HuH-7.5 (cell line): ENCODE results near the gene ANKRD12.

Experiments used
- DNase-seq: peaks from one replicate; pipeline ENCODE4 v3.0.0; 2011; ENCODE audit warnings: low spot score

The ANKRD12 gene

GRCh38 chr18:9106800-9107584 is 29.6 kb upstream of the ANKRD12 start:
- no peak for DNase-seq

- no peak for DNase-seq
These were observed 27.7 kb upstream of the ANKRD12 start for GRCh38 chr18:9108911-9109310.

GRCh38 chr18:9109523-9109922 is 27.1 kb upstream of the ANKRD12 start:
- DNase-seq: no peak

- no peak for DNase-seq
These were observed 23.0 kb upstream of the ANKRD12 start for GRCh38 chr18:9113468-9114149.

GRCh38 chr18:9115984-9116383 is 20.6 kb upstream of the ANKRD12 start:
- no peak for DNase-seq

- no peak for DNase-seq
These were observed 18.4 kb upstream of the ANKRD12 start for GRCh38 chr18:9117980-9118841.

GRCh38 chr18:9120796-9121195 is 15.8 kb upstream of the ANKRD12 start:
- no peak for DNase-seq

- DNase-seq: no peak
These were observed 13.1 kb upstream of the ANKRD12 start for GRCh38 chr18:9123520-9123919.

GRCh38 chr18:9124824-9125223 is 11.8 kb upstream of the ANKRD12 start:
- no peak for DNase-seq

GRCh38 chr18:9126337-9126736 is 10.2 kb upstream of the ANKRD12 start:
- DNase-seq: no peak

GRCh38 chr18:9130195-9130594 is 6.4 kb upstream of the ANKRD12 start:
- DNase-seq: no peak

GRCh38 chr18:9130806-9131205 is 5.8 kb upstream of the ANKRD12 start:
- no peak for DNase-seq

- no peak for DNase-seq
These were observed 4.0 kb upstream of the ANKRD12 start for GRCh38 chr18:9132628-9133027.

GRCh38 chr18:9133225-9133624 is 3.4 kb upstream of the ANKRD12 start:
- DNase-seq: no peak

- no peak for DNase-seq
These were observed 1.3 kb upstream of the ANKRD12 start for GRCh38 chr18:9135081-9135911.

GRCh38 chr18:9135912-9136314 is 668 bp upstream of the ANKRD12 start:
- DNase-seq: peak; percentile 51

- DNase-seq: peak; percentile 75
These were observed 836 bp downstream of the ANKRD12 start for GRCh38 chr18:9137168-9138066.

GRCh38 chr18:9139400-9140039 is 2.9 kb downstream of the ANKRD12 start:
- DNase-seq: no peak

- DNase-seq: no peak
These were observed 3.8 kb downstream of the ANKRD12 start for GRCh38 chr18:9140381-9140780.

GRCh38 chr18:9140984-9141383 is 4.4 kb downstream of the ANKRD12 start:
- DNase-seq: no peak
